PC-9 (cell line): ENCODE results near the gene ARHGEF28. TPM values are rescaled to one million over a fixed set of nuclear protein-coding genes. Genes with fewer than 3 reads are reported as not detected.

ENCODE experiments used
- BruUV-seq: library from RNA; stranded (reverse); fragments of 400-500 nt; replicated peaks from 2 replicates; lab custom pipeline; 2021; lab: Mats Ljungman, UMichigan
- CTCF ChIA-PET: fragments of 300-600 bp; sonication (Branson Sonifier 250); formaldehyde crosslinking; loops from one replicate; lab custom pipeline; 2022; ENCODE audit warnings: antibody characterized with exemption; lab: Charles Lee
- POLR2A ChIA-PET: fragments of 300-600 bp; sonication (Branson Sonifier 250); formaldehyde crosslinking; loops from one replicate; lab custom pipeline; 2022; ENCODE audit warnings: antibody characterized with exemption; ENCODE audit not compliant: unreplicated experiment; lab: Charles Lee
- DNase-seq, 2 experiments: peaks; one replicate each; pipeline versions ENCODE4 v3.0.0 to v3.0.0-alpha.2; 2015 to 2022; ENCODE audit warnings: mixed read lengths in 1 of 2
- H2AFZ ChIP-seq: fragments of 200-600 bp; sonication (generic); 2 replicates; pipeline ENCODE4 v1.8.1; 2017; ENCODE audit warnings: antibody characterized with exemption
- H3F3A ChIP-seq: fragments of 200-600 bp; sonication (generic); 2 replicates; pipeline ENCODE4 v1.8.1; 2017; ENCODE audit warnings: antibody characterized with exemption, mild to moderate bottlenecking, low read depth; ENCODE audit not compliant: insufficient read depth
- H3K27ac ChIP-seq: fragments of 200-600 bp; sonication (generic); 2 replicates; pipeline ENCODE4 v1.6.1; 2016; ENCODE audit warnings: mixed run types
- H3K27me3 ChIP-seq: fragments of 200-600 bp; sonication (generic); 2 replicates; pipeline ENCODE4 v1.6.1; 2016; ENCODE audit warnings: low read depth, mixed run types; ENCODE audit not compliant: insufficient read depth
- H3K36me3 ChIP-seq: fragments of 200-600 bp; sonication (generic); 2 replicates; pipeline ENCODE4 v1.6.1; 2016; ENCODE audit warnings: low read depth, mixed run types
- H3K4me1 ChIP-seq: fragments of 200-600 bp; sonication (generic); replicated peaks from 2 replicates; pipeline ENCODE4 v1.6.1; 2016; ENCODE audit warnings: mixed run types; ENCODE audit not compliant: insufficient read depth
- H3K4me2 ChIP-seq: fragments of 200-600 bp; sonication (generic); 2 replicates; pipeline ENCODE4 v1.6.1; 2017; ENCODE audit warnings: mixed run types
- H3K4me3 ChIP-seq: fragments of 200-600 bp; sonication (generic); 2 replicates; pipeline ENCODE4 v1.6.1; 2016; ENCODE audit warnings: mixed run types
- H3K79me2 ChIP-seq: fragments of 200-600 bp; sonication (generic); 2 replicates; pipeline ENCODE4 v1.6.1; 2017; ENCODE audit warnings: low read depth, mixed run types
- H3K9me2 ChIP-seq: fragments of 200-600 bp; sonication (generic); 2 replicates; pipeline ENCODE4 v1.8.1; 2017; ENCODE audit warnings: mild to moderate bottlenecking; ENCODE audit not compliant: insufficient read depth
- H3K9me3 ChIP-seq: fragments of 200-600 bp; sonication (generic); 2 replicates; pipeline ENCODE4 v1.8.1; 2016; ENCODE audit warnings: low read depth; ENCODE audit not compliant: insufficient read depth
- H4K20me1 ChIP-seq: fragments of 200-600 bp; sonication (generic); 2 replicates; pipeline ENCODE4 v1.8.1; 2017; ENCODE audit not compliant: insufficient read depth
- CTCF ChIP-seq: fragments of 200-600 bp; sonication (generic); conservative IDR thresholded peaks from 2 replicates; pipeline ENCODE4 v1.6.1; 2017; ENCODE audit warnings: mixed run types, antibody characterized with exemption, mild to moderate bottlenecking, moderate library complexity
- EZH2 ChIP-seq: fragments of 200-600 bp; sonication (generic); IDR thresholded peaks from 2 replicates; pipeline ENCODE4 v1.8.0; 2017; ENCODE audit warnings: antibody characterized with exemption, low read depth
- intact Hi-C: fragments of 100-400 bp; cut with micrococcal nuclease; formaldehyde crosslinking; loops from one replicate; pipeline ENCODE4 v1.10.0; 2022; ENCODE audit not compliant: unreplicated experiment
- total RNA-seq: library from RNA; stranded (reverse); gene quantifications from 2 replicates; pipeline ENCODE4 v1.2.3, GENCODE V29; 2021

ARHGEF28 gene
- total RNA-seq, 1 experiment from 2014 or later, result 77.5 TPM

GRCh38 chr5:73814233-73814846 lies 188.3 kb downstream of the ARHGEF28 start:
- Histone ChIP-seq H3K27ac (0 out of 2 replicates have a peak overlapping the region, but pooled peaks have one; percentile 3), H3K4me2 (no peak overlapping the region), H3K9me3 (no peaks in the 10 kb centered on the region), H3K79me2 (no peaks in the 10 kb centered on the region), H3K36me3 (peaks cover 10% of the 10 kb centered on the region), H3K4me1 (peaks cover 25% of the 10 kb centered on the region), H3K9me2 (no peaks in the 10 kb centered on the region), H4K20me1 (no peaks in the 10 kb centered on the region), H3K4me3 (no peak overlapping the region), H3K27me3 (no peaks in the 10 kb centered on the region), H3F3A (peaks cover 17% of the 10 kb centered on the region), H2AFZ (no peak overlapping the region)
- DNase-seq, result no peak
- ChIA-PET POLR2A (no interaction called here), CTCF (interaction anchor here (0.6 kb wide), 1 partner anchor 205 kb away, joined by 3 read pairs; no protein-coding TSS in a partner anchor)
- intact Hi-C loops, result no loop called here
- BruUV-seq, result no TSS peak
- no peak for TF ChIP-seq EZH2
- no peak for TF ChIP-seq CTCF

- DNase-seq, result no peak
- H3K36me3 ChIP-seq, result peaks cover 6% of the 10 kb centered on the region; the same call in 1 of the 2 replicates
- no peaks in the 10 kb centered on the region for H3K79me2 ChIP-seq
Observed at GRCh38 chr5:73815631-73816030, 189.6 kb downstream of the ARHGEF28 start.

More at GRCh38 chr5:73815631-73816030, 189.6 kb downstream of the ARHGEF28 start:
- no TSS peak for BruUV-seq
- POLR2A ChIA-PET, result no interaction called here
- Histone ChIP-seq H3K4me3 (no peak overlapping the region), H3K9me2 (no peaks in the 10 kb centered on the region), H3F3A (peaks cover 25% of the 10 kb centered on the region), H3K4me2 (no peak overlapping the region), H4K20me1 (no peaks in the 10 kb centered on the region), H3K27ac (no peak overlapping the region), H3K9me3 (no peaks in the 10 kb centered on the region), H3K27me3 (no peaks in the 10 kb centered on the region), H2AFZ (no peak overlapping the region), H3K4me1 (peaks cover 38% of the 10 kb centered on the region)
- CTCF ChIA-PET, result no interaction called here
- intact Hi-C loops, result no loop called here
- TF ChIP-seq EZH2, result no peak
- TF ChIP-seq CTCF, result no peak
